Measurements from ENCODE around the gene CDC34. TPM values are rescaled to one million over a fixed set of nuclear protein-coding genes. Genes with fewer than 3 reads are reported as not detected.

CDC34 gene
- total RNA-seq, 1 experiment from 2014 or later: 80.5 TPM

DNA sequence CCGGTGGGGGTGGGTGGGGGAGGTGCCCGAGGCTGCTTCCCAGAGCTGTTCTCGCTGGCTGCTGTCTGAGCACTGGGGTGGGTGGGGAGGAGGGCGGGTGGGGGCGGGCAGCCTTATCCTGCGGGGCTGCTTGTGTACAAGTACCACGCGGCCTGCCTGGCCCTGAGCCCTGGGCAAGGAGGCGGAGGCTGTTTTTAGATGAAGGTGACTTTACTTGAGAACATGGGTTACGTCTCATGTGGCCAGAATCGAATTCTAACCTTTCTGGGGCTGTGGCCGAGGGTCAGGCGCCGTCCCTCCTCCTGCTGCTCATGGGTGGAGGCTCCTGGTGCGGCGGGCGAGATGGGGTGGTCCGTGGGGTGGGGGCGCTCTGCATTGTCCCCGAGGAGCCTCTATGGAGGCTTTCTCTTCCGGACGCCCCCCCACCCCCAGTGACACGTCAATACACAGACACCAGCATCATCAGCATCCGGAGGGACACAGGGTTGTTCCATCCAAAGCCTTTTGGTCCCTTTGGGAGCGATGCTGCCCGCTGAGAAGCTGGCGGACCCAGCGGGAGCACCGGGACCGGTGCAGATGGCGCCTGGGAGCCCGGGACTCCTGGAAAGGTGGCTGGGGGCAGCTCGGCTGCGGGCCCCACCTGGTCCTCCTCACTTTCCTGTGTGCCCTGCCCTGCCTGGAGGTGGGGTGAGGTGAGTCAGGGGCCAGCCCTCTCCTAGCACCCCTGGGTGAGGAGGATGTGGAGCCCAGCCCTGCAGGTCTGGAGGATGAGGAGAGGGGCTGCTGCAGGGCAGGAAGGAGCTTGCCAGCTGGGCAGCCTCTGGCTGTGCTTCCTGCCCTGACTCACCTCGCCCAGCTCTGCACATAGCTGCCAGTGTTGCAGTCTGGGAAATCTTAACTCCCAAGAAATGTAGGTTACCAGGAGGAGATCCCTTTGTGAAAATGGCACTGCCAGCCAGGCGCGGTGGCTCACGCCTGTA, 44.3 kb downstream of the CDC34 start:
- CTCF ChIA-PET: interaction anchor here (0.7 kb wide), 2 partner anchors 8 to 25 kb away, joined by 4 read pairs; no protein-coding TSS in a partner anchor
- H3K36me3 ChIP-seq (ENCODE audit: control insufficient read depth, insufficient read depth, low read length): peaks cover 8% of the 10 kb centered on the region; the same call in 1 of the 2 replicates
- peak overlapping the region; percentile 87 to 94 for H3K4me3 ChIP-seq (ENCODE audit: low read depth in 2 of 2, low read length in 2 of 2)
- no peaks in the 10 kb centered on the region for H3K9me3 ChIP-seq (ENCODE audit: control insufficient read depth, insufficient read depth, low read depth, low read length)
- DNase-seq (ENCODE audit: low read depth, low spot score) (no peak), ATAC-seq (no peak)
- H3K27me3 ChIP-seq (ENCODE audit: control insufficient read depth, insufficient read depth, low read length): no peaks in the 10 kb centered on the region
- in situ Hi-C loops (cut with HindIII; ENCODE audit: low pct_unique_long_range_greater_than_20kb, low sequenced_read_pairs): no loop called here
- no peak for TF ChIP-seq TCF7L2 (IDR thresholded peaks at IDR 0.05; ENCODE audit: low read depth, low read length)
- no peak for TF ChIP-seq SIN3A (IDR thresholded peaks at IDR 0.05; ENCODE audit: borderline replicate concordance, insufficient read depth, low read depth, low read length)
- TF ChIP-seq, protein P1, sequence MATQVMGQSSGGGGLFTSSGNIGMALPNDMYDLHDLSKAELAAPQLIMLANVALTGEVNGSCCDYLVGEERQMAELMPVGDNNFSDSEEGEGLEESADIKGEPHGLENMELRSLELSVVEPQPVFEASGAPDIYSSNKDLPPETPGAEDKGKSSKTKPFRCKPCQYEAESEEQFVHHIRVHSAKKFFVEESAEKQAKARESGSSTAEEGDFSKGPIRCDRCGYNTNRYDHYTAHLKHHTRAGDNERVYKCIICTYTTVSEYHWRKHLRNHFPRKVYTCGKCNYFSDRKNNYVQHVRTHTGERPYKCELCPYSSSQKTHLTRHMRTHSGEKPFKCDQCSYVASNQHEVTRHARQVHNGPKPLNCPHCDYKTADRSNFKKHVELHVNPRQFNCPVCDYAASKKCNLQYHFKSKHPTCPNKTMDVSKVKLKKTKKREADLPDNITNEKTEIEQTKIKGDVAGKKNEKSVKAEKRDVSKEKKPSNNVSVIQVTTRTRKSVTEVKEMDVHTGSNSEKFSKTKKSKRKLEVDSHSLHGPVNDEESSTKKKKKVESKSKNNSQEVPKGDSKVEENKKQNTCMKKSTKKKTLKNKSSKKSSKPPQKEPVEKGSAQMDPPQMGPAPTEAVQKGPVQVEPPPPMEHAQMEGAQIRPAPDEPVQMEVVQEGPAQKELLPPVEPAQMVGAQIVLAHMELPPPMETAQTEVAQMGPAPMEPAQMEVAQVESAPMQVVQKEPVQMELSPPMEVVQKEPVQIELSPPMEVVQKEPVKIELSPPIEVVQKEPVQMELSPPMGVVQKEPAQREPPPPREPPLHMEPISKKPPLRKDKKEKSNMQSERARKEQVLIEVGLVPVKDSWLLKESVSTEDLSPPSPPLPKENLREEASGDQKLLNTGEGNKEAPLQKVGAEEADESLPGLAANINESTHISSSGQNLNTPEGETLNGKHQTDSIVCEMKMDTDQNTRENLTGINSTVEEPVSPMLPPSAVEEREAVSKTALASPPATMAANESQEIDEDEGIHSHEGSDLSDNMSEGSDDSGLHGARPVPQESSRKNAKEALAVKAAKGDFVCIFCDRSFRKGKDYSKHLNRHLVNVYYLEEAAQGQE (IDR thresholded peaks at IDR 0.05; ENCODE audit: insufficient read depth in 1 of 2, low read depth in 2 of 2, low read length in 1 of 2): no peak
- TF ChIP-seq, protein P2, sequence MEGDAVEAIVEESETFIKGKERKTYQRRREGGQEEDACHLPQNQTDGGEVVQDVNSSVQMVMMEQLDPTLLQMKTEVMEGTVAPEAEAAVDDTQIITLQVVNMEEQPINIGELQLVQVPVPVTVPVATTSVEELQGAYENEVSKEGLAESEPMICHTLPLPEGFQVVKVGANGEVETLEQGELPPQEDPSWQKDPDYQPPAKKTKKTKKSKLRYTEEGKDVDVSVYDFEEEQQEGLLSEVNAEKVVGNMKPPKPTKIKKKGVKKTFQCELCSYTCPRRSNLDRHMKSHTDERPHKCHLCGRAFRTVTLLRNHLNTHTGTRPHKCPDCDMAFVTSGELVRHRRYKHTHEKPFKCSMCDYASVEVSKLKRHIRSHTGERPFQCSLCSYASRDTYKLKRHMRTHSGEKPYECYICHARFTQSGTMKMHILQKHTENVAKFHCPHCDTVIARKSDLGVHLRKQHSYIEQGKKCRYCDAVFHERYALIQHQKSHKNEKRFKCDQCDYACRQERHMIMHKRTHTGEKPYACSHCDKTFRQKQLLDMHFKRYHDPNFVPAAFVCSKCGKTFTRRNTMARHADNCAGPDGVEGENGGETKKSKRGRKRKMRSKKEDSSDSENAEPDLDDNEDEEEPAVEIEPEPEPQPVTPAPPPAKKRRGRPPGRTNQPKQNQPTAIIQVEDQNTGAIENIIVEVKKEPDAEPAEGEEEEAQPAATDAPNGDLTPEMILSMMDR (IDR thresholded peaks at IDR 0.05): no peak
- no peak for TF ChIP-seq POLR2AphosphoS5 (IDR thresholded peaks at IDR 0.05; ENCODE audit: low read depth, low read length)
- H3K4me1 ChIP-seq (ENCODE audit: control insufficient read depth, insufficient read depth, low read length): peaks cover 10% of the 10 kb centered on the region
- intact Hi-C loops (cut with micrococcal nuclease; ENCODE audit: unreplicated experiment): no loop called here
- peak overlapping the region; percentile 23; the same call in 1 of the 2 replicates for H3K27ac ChIP-seq (ENCODE audit: low read length)
- POLR2A ChIA-PET: interaction anchor here (0.5 kb wide), 1 partner anchor 14 kb away, joined by 3 read pairs; no protein-coding TSS in a partner anchor
- BruUV-seq (replicated peaks): no TSS peak

DNA sequence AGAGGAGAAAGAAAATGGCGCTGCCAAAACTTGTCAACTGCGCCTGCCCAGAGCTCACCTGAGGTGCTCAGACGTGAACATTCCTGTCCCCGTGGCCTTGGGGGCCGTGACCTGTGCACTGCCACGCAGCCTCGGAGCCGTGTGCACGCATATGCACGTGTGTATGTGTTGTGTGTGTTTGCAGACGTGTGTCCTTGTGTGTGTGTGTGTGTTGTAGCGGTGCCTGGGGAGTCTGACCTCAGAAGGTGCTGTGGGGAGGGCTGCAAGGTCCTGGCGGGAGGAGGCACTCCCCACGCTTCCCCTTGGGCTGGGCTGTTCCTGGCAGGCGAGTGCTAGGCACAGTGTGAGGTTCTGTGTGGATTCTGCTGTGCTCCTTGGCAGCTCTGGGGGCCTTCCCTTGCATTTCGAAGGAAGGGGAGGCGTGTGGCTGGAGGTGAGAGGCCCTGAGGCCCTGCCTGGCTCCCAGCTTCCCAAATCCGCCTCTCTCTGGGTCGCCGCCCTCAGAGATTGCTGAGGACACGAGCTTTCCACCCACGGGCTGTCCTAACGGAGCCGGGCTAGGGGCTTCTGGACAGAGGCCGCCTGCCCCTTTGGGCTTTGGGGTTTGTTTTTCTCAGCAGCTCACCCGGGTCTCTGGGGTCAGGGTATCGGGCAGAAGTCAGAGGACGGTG, 45.3 kb downstream of the CDC34 start:
- BruUV-seq (replicated peaks): no TSS peak
- ChIA-PET POLR2A (no interaction called here), CTCF (no interaction called here)
- DNase-seq (ENCODE audit: low read depth, low spot score): no peak
- H3K27ac ChIP-seq (ENCODE audit: low read length): no peak overlapping the region
- H3K27me3 ChIP-seq (ENCODE audit: control insufficient read depth, insufficient read depth, low read length): no peaks in the 10 kb centered on the region
- no peaks in the 10 kb centered on the region for H3K9me3 ChIP-seq (ENCODE audit: control insufficient read depth, insufficient read depth, low read depth, low read length)
- intact Hi-C loops (cut with micrococcal nuclease; ENCODE audit: unreplicated experiment) (no loop called here), in situ Hi-C loops (cut with HindIII; ENCODE audit: low pct_unique_long_range_greater_than_20kb, low sequenced_read_pairs) (no loop called here)
- peaks cover 15% of the 10 kb centered on the region for H3K4me1 ChIP-seq (ENCODE audit: control insufficient read depth, insufficient read depth, low read length)
- TF ChIP-seq, protein P1 (IDR thresholded peaks at IDR 0.05; ENCODE audit: insufficient read depth in 1 of 2, low read depth in 2 of 2, low read length in 1 of 2): no peak
- TF ChIP-seq SIN3A (IDR thresholded peaks at IDR 0.05; ENCODE audit: borderline replicate concordance, insufficient read depth, low read depth, low read length) (no peak), POLR2AphosphoS5 (IDR thresholded peaks at IDR 0.05; ENCODE audit: low read depth, low read length) (no peak), TCF7L2 (IDR thresholded peaks at IDR 0.05; ENCODE audit: low read depth, low read length) (no peak)
- TF ChIP-seq, protein P2 (IDR thresholded peaks at IDR 0.05): no peak
- H3K36me3 ChIP-seq (ENCODE audit: control insufficient read depth, insufficient read depth, low read length): peaks cover 8% of the 10 kb centered on the region; the same call in 1 of the 2 replicates
- H3K4me3 ChIP-seq (ENCODE audit: low read depth in 2 of 2, low read length in 2 of 2): no peak overlapping the region
- ATAC-seq: no peak
